Hair follicular keratinocyte (primary cell): Measurements from ENCODE around the gene LY6G5C. TPM values are rescaled to one million over a fixed set of nuclear protein-coding genes. Genes with fewer than 3 reads are reported as not detected.

Experiments
- total RNA-seq: library from RNA; depleted of rRNA; stranded (reverse); fragments of >200 nt; gene quantifications from 2 replicates; pipeline ENCODE4 v1.2.3, GENCODE V29; 2015

Gene LY6G5C, protein sequence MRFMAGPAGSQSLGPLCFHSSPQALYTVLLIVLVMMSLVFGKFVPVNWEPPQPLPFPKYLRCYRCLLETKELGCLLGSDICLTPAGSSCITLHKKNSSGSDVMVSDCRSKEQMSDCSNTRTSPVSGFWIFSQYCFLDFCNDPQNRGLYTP
- 0.70 and 0.76 TPM in 2 replicates for total RNA-seq

DNA sequence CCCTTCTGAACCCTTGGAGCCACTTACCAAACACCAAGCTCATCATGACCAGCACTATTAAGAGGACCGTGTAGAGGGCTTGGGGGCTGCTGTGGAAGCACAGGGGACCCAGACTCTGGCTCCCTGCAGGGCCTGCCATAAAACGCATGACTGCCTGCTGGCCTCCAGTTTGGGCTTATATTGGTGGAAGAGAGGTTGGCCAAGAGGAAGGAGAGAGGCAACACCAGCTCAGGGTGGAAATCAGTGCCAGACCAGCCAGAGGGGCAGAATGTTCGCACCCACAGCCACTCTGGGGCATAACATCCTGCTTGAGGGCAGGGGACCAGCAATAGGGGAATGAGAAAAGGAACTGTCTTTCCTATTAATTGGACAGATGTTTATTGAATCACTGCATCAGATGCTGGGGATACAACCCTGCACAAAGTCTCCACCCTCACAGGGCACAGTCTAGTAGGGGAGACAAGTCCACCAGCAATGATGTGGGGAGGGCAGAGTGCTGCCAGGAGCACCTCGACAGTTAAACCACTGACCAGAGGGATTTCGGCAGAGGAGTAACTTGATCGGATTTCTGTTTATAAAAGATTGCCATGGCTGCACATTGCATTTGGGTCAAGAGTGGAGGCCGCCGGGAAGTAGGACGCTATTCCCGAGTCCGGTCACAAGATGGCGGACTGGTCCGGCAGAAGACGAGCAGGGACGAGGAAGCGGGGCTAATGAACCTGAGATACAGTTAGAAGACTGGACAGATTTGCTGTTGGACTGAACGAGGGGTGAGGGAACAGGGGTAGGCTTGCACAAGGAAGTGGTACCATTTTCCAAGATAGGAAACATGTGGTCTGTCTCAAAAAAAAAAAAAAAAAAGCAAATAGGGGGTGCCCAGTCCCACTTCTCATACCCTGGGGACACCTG is at the start of gene LY6G5C:
Gene LY6G5C, minus strand, starts transcription at position 842 of the 909 bp plus-strand sequence. Its CDS starts 694 bp downstream, at position 148.

DNA sequence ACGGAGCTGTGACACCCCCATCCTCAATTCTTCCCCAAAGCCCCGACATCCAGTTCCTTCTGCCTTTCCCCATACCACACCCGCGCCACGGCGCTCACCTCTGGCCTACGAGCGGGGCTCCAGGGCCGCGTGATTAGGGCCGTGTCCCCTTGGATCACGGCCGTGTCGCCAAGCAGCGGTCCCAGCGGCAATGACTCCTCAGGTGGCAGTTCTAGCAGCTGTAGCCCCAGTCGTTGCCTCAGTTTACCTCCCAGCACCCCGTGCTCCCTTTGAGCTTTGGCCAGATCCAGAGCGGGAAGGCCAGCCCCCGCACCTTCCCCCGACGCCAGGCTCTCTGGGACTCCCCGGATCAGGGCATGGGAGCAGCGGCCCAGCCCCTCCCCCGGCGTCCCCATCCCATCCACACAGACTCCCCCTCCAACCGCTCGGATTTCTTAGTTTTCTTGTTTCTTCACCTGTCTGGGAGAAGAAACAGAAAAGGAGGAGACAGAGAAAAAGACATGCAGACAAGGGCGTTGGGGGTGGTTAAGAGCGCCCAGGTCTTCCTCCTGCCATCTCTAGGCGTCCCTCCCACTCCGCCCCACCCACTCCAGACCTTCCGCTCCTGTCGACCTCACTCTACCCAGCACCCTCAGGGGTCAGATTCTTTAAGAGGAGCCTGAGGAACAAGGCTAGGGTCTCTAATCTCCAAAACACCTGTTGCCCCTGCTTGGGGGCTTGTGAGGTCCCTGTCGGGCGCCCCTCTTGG is 48.1 kb upstream of the LY6G5C start, which contains the start of gene DDAH2:
Gene DDAH2, minus strand, starts transcription at position 533 of the 748 bp plus-strand sequence. Its CDS starts 138 bp downstream, at position 395.

DNA sequence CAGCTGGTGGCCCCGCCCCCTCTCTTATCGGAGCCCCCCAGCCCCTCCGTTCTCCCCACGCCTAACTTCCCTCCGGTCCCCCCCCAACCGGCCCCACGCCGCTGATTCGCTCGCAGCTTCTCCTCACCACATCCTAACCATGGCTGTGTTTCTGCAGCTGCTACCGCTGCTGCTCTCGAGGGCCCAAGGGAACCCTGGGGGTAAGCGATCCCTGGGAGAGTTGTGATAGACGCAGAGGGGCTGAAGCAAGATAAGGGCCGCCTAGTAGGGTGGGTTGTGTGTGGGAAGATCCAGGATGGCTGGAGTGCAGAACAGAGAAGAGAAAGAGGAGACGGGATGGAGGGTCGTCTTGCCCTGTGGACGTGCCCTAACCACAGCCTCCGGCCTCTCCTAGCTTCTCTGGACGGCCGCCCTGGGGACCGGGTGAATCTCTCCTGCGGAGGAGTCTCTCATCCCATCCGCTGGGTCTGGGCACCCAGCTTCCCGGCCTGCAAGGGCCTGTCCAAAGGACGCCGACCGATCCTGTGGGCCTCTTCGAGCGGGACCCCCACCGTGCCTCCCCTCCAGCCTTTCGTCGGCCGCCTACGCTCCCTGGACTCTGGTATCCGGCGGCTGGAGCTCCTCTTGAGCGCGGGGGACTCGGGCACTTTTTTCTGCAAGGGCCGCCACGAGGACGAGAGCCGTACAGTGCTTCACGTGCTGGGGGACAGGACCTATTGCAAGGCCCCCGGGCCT is 42.5 kb upstream of the LY6G5C start, which contains the start of gene MPIG6B:
Gene MPIG6B, plus strand, starts transcription at position 129 of the 735 bp plus-strand sequence. Its CDS starts 11 bp downstream, at position 140.

DNA sequence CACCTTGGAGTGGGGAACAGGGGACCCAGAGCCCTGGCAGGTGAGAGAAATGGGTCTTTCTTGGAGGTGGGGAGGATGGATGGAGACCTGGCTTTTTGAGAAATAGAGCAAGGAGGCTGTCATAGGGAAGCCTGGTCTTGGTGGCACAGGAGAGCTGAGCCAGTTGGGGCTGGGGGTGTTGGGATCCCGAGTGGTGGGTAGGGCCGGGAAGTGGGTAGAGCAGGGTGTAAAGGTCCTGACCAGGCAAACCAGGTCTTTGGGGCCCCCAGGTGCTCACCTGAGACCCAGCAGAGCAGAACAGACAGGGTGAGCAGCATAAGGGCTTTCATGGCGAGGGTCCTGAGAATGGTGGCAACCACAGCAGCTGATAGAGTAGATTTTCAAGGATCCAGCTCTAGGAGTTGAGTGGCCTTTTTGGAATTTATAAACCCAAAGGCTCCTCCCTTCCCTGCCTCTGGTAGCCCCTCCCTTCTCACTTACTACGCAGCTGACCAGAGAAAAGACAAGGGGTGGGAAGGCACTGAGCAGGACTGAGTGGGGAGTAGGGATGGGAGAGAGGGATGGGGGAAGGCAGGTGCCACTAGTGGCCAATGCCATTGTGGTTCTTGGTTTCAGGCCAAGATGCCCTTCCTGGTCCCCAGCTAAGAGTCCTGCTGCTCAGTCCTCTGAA is 40.6 kb upstream of the LY6G5C start, which contains the start of gene LY6G6C:
Gene LY6G6C, minus strand, starts transcription at position 396 of the 670 bp plus-strand sequence. Its CDS starts 67 bp downstream, at position 329.

DNA sequence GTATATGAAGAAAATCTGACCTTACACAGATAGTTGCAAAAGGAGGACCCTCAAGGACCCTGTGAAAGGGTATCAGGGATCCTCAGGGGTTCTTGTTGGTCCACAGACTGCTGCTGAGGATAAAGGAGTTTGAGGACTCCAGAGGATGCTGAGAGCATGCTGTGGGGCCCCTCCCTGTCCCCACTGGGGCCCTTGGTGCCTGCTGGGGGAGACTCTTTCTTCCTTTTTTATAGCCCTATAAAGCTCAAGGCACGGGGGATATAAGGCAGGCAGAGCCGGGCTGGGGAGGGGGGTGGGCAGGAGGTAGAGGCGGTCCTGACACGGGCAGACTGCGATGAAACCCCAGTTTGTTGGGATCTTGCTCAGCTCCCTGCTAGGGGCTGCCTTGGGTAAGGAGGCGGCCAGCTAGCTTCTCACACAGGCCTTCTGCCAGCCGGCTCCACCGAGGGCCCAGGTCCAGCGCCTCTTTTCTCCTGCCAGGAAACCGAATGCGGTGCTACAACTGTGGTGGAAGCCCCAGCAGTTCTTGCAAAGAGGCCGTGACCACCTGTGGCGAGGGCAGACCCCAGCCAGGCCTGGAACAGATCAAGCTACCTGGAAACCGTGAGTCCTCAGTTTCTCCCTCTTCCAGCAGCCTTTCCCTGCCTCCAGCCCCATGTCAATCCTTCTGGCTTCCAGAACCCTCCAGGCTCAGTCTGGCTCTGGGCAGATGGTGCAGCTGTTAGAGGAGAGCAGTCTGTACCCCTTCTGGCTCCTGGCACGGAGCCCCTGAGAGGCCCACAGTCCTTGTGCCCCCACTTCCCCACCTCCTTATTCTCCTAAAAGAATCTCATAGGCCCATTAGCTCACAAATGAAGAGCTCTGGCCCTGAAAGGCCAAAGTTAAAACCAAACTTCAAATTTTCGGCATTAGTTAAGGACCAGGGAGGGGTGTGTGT is 34.4 kb upstream of the LY6G5C start, which contains the start of gene LY6G6D:
Gene LY6G6D, plus strand, starts transcription at position 327 of the 937 bp plus-strand sequence. Its CDS starts 8 bp downstream, at position 335.

DNA sequence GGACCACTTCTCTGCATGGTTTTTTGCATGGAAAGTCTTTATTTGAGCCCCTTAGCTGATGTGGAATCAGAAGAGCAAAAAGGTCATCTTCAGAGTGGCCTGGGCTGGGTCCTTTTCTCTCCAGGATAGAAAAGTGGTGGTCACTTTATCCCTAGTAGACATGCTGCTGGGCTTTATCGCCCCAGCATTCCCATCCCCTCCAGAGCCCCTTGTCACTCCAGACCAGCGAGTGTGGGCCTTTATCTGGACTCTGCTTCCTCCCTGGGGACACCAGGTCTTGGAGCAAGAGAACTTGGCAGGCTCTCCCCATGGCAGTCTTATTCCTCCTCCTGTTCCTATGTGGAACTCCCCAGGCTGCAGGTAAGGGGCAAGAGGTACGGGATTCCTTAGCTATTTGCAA is 25.7 kb upstream of the LY6G5C start, which contains the start of gene LY6G6F:
Gene LY6G6F, plus strand, starts transcription at position 268 of the 400 bp plus-strand sequence. Its CDS starts 41 bp downstream, at position 309.

DNA sequence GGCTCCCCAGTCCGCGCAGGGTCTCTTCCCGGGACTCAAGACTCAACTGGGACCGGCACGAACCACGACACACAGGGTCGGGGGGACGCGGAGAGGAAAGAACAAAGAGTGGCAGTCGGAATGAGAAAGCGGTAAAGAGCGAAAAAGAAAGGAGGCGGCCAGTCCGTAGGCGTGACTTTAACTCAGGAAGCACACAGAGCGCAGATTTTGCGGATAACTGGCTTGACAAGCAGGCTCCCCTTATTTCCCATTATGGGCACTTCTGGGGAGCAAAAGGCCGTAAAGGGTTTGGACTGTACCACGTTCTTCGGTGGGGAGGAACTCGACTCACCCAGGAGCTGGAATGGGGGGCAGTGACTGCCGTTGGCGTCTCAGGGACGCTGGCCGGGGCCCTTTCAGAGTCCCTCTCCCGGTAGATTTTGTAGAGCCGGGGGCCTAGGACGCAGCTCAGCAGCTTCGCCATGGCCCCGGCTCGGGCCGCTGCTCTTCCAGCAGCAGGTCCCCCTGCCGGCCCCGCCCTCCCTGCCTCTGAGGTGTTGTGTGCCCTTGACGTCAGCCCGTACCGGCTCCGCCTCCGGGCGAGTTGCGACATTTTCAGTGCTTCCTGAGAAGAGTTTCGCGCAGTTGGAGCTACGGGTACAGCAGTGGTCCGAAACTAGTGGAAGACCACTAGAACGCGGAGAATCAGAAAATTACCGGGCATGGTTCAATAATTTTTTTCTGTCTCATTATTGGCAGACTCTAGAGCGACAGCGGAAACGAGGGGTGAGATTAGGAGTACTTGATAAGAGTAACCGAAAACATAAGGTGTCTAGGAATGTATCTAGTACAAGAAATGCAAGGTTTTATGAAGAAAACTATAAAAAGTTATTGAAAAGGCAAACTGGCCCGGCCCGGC is 22.2 kb upstream of the LY6G5C start, which contains the start of gene ABHD16A:
Gene ABHD16A, minus strand, starts transcription at position 506 of the 898 bp plus-strand sequence. Its CDS starts 43 bp downstream, at position 463.

DNA sequence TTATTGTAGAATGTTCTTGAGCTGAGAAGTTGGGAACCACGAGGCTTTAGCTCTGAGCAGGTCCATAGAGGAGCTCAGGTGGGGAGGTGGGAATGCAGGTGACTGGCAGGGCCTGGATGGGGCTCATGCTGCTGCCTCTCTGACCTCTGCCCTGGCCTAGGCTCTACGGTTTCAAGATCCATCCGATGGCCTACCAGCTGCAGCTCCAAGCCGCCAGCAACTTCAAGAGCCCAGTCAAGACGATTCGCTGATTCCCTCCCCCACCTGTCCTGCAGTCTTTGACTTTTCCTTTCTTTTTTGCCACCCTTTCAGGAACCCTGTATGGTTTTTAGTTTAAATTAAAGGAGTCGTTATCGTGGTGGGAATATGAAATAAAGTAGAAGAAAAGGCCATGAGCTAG is 11.2 kb downstream of the LY6G5C start, which contains the start of gene LY6G5B:
Gene LY6G5B, plus strand, starts transcription at position 301 of the 400 bp plus-strand sequence. CDS start 975 bp downstream, outside the sequence.

DNA sequence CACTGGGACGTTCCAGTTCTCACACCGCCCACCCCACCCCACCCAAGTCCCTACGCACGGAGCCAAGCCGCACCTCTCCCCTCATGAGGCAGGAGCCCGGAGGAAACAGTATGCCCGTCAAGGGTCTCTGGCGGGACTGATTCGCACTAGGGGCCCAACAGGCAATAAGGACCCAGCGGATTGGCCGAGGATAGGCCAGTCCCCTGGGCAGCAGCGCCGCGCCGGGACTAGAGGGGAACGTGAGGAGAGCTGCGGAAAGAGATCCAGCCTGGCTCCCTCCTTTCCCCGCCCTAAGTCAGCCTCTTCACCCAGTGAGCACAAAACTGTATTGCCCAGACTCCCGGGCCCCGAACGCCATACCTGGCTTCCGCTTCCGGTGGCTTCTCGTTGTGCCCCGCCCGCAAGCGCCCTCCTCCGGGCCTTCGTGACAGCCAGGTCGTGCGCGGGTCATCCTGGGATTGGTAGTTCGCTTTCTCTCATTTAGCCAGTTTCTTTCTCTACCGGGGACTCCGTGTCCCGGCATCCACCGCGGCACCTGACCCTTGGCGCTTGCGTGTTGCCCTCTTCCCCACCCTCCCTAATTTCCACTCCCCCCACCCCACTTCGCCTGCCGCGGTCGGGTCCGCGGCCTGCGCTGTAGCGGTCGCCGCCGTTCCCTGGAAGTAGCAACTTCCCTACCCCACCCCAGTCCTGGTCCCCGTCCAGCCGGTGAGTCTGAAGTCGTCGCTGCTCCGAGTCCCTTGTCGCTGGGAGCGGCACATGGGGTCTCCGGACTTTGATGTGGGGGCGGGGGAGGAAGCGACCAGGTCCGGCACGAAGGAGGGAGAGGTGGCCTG is 15.1 kb downstream of the LY6G5C start, which contains the start of gene CSNK2B:
Gene CSNK2B, plus strand, starts transcription at position 580 of the 836 bp plus-strand sequence. CDS start 752 bp downstream, outside the sequence.

DNA sequence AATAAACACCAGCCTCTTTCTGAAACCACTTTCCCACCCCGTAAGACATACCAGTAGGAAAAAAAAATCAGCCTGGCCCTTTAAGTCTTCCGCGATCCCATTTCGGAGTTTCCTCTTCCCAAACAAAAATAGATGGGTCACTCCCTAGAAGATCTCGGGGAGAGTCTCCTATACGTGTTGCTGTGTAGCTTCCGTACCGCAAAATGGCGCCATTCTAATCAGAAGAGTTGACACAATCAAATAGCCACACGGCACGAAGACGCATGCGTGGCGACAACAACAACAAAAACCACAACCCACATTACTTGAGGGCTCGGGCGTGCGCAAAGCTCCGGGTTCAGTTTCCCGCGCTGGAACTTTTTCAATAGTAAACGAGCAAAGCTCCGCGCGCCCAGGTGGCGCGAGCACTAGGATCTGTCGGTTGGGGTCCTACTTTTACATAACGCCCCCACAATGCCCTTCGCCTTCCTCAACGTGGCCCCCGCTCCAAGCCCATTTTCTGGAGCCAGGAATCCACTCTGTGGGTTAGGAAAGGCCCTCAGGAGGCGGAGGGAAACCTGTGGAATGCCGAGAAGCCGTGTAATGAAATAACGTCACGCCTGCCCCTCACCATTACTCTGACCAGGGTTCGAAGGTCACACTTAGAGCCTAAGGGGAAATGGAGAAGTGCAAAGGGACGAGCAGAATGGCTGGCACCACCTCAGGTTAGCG is 15.9 kb downstream of the LY6G5C start, which contains the start of gene GPANK1:
Gene GPANK1, minus strand, starts transcription at position 208 of the 711 bp plus-strand sequence. CDS start 519 bp downstream, outside the sequence.

DNA sequence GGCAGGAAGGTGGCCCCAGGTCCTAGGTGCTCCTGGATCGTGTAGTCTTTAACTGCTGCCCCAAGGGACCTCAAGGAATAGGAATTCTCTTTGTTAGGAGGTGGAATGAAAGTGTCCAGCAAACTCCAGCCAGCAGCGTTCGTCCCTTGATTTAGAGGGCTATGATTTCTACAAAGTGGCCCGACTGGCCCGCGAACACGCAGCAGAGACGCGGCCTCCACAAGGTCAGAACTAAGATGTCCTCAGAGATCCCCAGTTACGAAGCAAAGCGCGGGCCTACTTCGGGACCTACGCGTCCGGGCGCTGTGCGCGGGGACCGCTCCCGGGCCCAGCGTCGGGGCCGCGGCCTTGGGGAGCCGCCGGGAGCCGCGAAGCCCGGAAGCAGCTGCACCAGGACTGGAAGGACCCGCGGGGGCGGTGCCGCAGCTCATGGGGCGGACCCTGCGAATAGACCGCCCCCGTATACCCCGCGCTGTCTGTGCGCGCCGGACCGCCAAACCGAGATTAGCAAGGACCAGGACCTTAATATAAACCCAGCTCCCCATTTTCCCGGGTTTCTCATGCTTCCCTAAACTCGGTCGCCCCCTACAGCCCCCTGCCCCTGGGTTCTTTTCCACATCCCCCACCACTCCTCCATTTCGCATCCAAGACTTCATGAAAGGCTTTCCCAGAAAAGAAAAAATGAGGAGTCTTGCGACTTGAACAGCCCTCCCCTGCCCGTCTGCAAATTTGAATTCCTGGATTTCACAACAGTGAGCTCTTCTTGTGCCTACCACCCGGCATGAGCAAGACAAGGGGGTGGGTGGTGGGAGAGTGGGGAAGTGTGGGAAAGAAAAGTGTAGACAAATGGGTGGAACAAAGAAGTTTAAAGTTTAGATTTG is 20.2 kb downstream of the LY6G5C start, which contains the start of gene C6orf47:
Gene C6orf47, minus strand, starts transcription at position 398 of the 881 bp plus-strand sequence. CDS start 831 bp downstream, outside the sequence.

DNA sequence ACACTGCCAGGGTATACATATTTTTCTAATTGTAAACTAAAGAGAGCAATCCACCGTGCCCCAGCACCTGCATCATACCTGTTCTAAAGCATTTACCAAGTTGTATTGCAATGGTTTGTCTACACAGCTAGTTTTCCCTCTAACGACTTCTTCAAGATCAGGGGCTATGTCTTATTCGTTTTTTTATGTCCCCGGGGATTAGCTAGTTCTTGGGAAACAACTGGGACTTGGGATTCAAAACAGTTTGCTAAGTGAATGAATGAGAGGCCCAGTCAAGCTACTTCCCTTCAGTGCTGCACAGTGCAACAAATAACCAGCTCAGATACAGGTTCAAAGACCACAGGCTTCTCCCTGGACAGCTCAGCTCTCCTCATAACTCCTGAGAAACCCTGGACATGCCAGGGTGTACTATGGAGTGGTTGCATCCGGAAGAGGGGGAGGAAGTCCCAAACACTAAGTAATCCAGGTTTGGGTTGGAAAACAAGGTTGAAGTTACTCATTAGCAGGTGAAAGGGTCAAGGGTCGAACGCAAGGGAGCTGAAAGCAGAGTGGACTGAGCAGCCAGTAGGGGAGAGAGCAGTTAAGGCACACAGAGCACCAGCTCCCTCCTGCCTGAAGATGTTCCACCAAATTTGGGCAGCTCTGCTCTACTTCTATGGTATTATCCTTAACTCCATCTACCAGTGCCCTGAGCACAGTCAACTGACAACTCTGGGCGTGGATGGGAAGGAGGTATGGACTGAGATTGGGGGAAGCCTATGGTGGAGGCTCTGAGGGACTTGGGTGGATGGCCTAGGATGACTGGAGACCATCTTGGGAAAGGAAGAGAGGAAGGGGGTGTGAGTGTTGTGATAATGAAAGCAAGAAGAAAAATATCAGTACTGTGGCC is 25.3 kb downstream of the LY6G5C start, which contains the start of gene APOM:
Gene APOM, plus strand, starts transcription at position 546 of the 889 bp plus-strand sequence. Its CDS starts 73 bp downstream, at position 619.

